Retina (tissue), 1 donor: ENCODE results near the gene COL8A2.

Experiments
- DNase-seq: peaks from one replicate; pipeline ENCODE4 v3.0.0-alpha.2; 2016

Gene COL8A2

GRCh38 chr1:36109041-36109679 is 15.9 kb downstream of the COL8A2 start:
- no peak for DNase-seq

GRCh38 chr1:36108314-36108713 is 16.7 kb downstream of the COL8A2 start:
- no peak for DNase-seq

- no peak for DNase-seq
These were observed 17.6 kb downstream of the COL8A2 start for GRCh38 chr1:36107394-36107793.

- DNase-seq, result no peak
These were observed 18.8 kb downstream of the COL8A2 start for GRCh38 chr1:36106269-36106668.

- no peak for DNase-seq
These were observed 23.5 kb downstream of the COL8A2 start for GRCh38 chr1:36101546-36101945.

GRCh38 chr1:36100376-36100775 is 24.6 kb downstream of the COL8A2 start:
- DNase-seq, result no peak

- DNase-seq, result peak; percentile 86
These were observed 25.2 kb downstream of the COL8A2 start for GRCh38 chr1:36099681-36100341.

- DNase-seq, result no peak
These were observed 26.2 kb downstream of the COL8A2 start for GRCh38 chr1:36098650-36099365.

GRCh38 chr1:36097693-36098585 is 27.1 kb downstream of the COL8A2 start:
- no peak for DNase-seq

GRCh38 chr1:36096500-36097432 is 28.3 kb downstream of the COL8A2 start:
- DNase-seq, result no peak

GRCh38 chr1:36095760-36096405 is 29.1 kb downstream of the COL8A2 start:
- no peak for DNase-seq

- no peak for DNase-seq
These were observed 30.4 kb downstream of the COL8A2 start for GRCh38 chr1:36094621-36095061.

GRCh38 chr1:36093929-36094328 is 31.1 kb downstream of the COL8A2 start:
- no peak for DNase-seq

- no peak for DNase-seq
These were observed 31.8 kb downstream of the COL8A2 start for GRCh38 chr1:36093226-36093625.

- no peak for DNase-seq
These were observed 32.2 kb downstream of the COL8A2 start for GRCh38 chr1:36092798-36093185.

- no peak for DNase-seq
These were observed 32.7 kb downstream of the COL8A2 start for GRCh38 chr1:36092166-36092797.

GRCh38 chr1:36091698-36092097 is 33.3 kb downstream of the COL8A2 start:
- no peak for DNase-seq

- no peak for DNase-seq
These were observed 33.9 kb downstream of the COL8A2 start for GRCh38 chr1:36091141-36091540.

GRCh38 chr1:36089393-36090121 is 35.5 kb downstream of the COL8A2 start:
- DNase-seq, result no peak
